CD4-positive, alpha-beta T cell treated with Interferon alpha-2 for 1 hour (primary cell): Measurements from ENCODE around the gene CCDC12.
"Not testable (repeated sequence)": the region's sequence is repeated elsewhere in the genome, so short reads cannot be mapped to it uniquely, and the experiment has no call there.

Experiments
- DNase-seq, 2 donors: peaks; one replicate each; pipeline ENCODE4 v3.0.0-alpha.2; 2020 to 2022

CCDC12 gene

GRCh38 chr3:46921041-46921440 is 55.5 kb downstream of the CCDC12 start:
- DNase-seq = no peak

GRCh38 chr3:46918634-46919033 is 57.9 kb downstream of the CCDC12 start:
- DNase-seq = no peak

- DNase-seq = no peak
These were observed 58.3 kb downstream of the CCDC12 start for GRCh38 chr3:46918202-46918601.

- DNase-seq = no peak
These were observed 59.3 kb downstream of the CCDC12 start for GRCh38 chr3:46917257-46917656.

GRCh38 chr3:46916799-46917198 is 59.7 kb downstream of the CCDC12 start:
- DNase-seq = no peak

- DNase-seq = no peak
These were observed 60.3 kb downstream of the CCDC12 start for GRCh38 chr3:46916278-46916677.

- no peak for DNase-seq
These were observed 61.2 kb downstream of the CCDC12 start for GRCh38 chr3:46915297-46915822.

- no peak for DNase-seq
These were observed 61.7 kb downstream of the CCDC12 start for GRCh38 chr3:46914849-46915248.

- DNase-seq = no peak
These were observed 62.9 kb downstream of the CCDC12 start for GRCh38 chr3:46913644-46914043.

GRCh38 chr3:46912986-46913385 is 63.6 kb downstream of the CCDC12 start:
- DNase-seq = no peak

GRCh38 chr3:46910914-46911313 is 65.6 kb downstream of the CCDC12 start:
- DNase-seq = not testable (repeated sequence)

GRCh38 chr3:46910166-46910760 is 66.3 kb downstream of the CCDC12 start:
- DNase-seq = no peak

- peak; percentile 79 to 81 for DNase-seq
These were observed 66.9 kb downstream of the CCDC12 start for GRCh38 chr3:46909535-46910161.

- no peak for DNase-seq
These were observed 67.5 kb downstream of the CCDC12 start for GRCh38 chr3:46908986-46909534.

GRCh38 chr3:46908294-46908985 is 68.1 kb downstream of the CCDC12 start:
- DNase-seq = no peak

- DNase-seq = no peak
These were observed 68.6 kb downstream of the CCDC12 start for GRCh38 chr3:46907960-46908293.

- DNase-seq = no peak
These were observed 69.3 kb downstream of the CCDC12 start for GRCh38 chr3:46907271-46907670.

- DNase-seq = no peak
These were observed 70.0 kb downstream of the CCDC12 start for GRCh38 chr3:46906471-46907058.

- no peak for DNase-seq
These were observed 70.7 kb downstream of the CCDC12 start for GRCh38 chr3:46905661-46906451.

- DNase-seq = no peak
These were observed 71.4 kb downstream of the CCDC12 start for GRCh38 chr3:46905213-46905560.

GRCh38 chr3:46904303-46905212 is 72.0 kb downstream of the CCDC12 start:
- no peak for DNase-seq
